ENCODE data around the gene KBTBD4. TPM values are rescaled to one million over a fixed set of nuclear protein-coding genes. Genes with fewer than 3 reads are reported as not detected.

The KBTBD4 gene
- total and polyA plus RNA-seq, 2 of the 13 experiments (the other 11 are each of a cell fraction or from before 2014, with no cell fraction given): 8.5 to 12.8 TPM

DNA sequence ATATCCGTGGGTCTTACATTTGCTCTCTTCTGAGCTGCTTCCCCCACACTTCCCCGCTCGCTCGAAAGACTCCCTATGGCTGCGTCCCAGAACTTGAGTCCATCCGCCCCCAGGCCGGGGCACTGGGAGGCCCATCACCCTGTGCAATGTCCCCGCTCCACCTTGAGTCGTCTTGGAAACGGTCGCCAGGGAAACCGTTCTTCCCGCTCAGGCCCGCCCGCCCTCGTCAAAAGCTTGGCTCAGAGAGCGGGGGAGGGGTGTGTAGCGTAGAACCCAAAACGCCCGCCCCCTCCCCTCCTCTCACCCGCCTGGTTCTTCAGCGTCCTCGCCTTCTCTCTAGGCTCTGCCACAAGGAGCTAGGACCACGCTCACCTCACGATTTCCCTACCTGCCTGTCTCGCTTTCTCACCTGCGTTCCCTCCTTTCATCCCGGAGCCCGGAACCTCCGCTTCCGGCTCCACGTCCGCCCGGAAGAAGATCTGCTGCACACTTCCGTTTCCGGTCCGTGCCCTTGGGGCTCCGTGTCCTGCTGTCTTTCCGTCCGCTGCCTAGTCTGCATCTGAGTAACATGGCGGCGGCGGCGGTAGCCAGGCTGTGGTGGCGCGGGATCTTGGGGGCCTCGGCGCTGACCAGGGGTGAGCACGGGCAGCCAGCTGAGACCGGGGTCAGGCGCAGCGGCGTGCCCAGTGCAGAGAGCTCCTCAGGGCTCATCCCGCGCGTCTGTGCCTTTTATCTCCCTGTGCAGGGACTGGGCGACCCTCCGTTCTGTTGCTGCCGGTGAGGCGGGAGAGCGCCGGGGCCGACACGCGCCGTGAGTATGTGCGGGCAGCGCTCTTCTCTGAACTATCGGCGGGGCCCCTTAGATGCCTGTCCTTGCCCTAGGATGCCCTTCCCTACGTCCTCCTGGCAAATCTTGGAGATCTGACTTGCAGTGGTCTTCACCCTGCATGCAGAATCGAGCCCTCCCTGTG lies at the start of gene KBTBD4, which contains the start of gene NDUFS3 (continued):
- TF ChIP-seq, protein P1, sequence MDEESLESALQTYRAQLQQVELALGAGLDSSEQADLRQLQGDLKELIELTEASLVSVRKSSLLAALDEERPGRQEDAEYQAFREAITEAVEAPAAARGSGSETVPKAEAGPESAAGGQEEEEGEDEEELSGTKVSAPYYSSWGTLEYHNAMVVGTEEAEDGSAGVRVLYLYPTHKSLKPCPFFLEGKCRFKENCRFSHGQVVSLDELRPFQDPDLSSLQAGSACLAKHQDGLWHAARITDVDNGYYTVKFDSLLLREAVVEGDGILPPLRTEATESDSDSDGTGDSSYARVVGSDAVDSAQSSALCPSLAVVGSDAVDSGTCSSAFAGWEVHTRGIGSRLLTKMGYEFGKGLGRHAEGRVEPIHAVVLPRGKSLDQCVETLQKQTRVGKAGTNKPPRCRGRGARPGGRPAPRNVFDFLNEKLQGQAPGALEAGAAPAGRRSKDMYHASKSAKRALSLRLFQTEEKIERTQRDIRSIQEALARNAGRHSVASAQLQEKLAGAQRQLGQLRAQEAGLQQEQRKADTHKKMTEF (CRISPR knock-in tag; IDR thresholded peaks at IDR 0.05): peak; percentile 95
- peak; percentile 93; the same call in 1 of the 2 replicates for TF ChIP-seq ZNF451 (CRISPR knock-in tag; IDR thresholded peaks at IDR 0.05)
- TF ChIP-seq NFKBIZ (CRISPR knock-in tag; IDR thresholded peaks at IDR 0.05): peak; percentile 67; the same call in 1 of the 2 replicates
- peak; percentile 81; the same call in 1 of the 2 replicates for TF ChIP-seq MEIS2 (CRISPR knock-in tag; IDR thresholded peaks at IDR 0.05)
- peak; percentile 100 for TF ChIP-seq GATAD1 (CRISPR knock-in tag; IDR thresholded peaks at IDR 0.05)
- peak; percentile 88; the same call in 1 of the 2 replicates for TF ChIP-seq ZNF616 (CRISPR knock-in tag; IDR thresholded peaks at IDR 0.05; ENCODE audit: low read depth)
- peak; percentile 69; the same call in 1 of the 2 replicates for TF ChIP-seq ZNF24 (IDR thresholded peaks at IDR 0.05)
- TF ChIP-seq, protein P2, sequence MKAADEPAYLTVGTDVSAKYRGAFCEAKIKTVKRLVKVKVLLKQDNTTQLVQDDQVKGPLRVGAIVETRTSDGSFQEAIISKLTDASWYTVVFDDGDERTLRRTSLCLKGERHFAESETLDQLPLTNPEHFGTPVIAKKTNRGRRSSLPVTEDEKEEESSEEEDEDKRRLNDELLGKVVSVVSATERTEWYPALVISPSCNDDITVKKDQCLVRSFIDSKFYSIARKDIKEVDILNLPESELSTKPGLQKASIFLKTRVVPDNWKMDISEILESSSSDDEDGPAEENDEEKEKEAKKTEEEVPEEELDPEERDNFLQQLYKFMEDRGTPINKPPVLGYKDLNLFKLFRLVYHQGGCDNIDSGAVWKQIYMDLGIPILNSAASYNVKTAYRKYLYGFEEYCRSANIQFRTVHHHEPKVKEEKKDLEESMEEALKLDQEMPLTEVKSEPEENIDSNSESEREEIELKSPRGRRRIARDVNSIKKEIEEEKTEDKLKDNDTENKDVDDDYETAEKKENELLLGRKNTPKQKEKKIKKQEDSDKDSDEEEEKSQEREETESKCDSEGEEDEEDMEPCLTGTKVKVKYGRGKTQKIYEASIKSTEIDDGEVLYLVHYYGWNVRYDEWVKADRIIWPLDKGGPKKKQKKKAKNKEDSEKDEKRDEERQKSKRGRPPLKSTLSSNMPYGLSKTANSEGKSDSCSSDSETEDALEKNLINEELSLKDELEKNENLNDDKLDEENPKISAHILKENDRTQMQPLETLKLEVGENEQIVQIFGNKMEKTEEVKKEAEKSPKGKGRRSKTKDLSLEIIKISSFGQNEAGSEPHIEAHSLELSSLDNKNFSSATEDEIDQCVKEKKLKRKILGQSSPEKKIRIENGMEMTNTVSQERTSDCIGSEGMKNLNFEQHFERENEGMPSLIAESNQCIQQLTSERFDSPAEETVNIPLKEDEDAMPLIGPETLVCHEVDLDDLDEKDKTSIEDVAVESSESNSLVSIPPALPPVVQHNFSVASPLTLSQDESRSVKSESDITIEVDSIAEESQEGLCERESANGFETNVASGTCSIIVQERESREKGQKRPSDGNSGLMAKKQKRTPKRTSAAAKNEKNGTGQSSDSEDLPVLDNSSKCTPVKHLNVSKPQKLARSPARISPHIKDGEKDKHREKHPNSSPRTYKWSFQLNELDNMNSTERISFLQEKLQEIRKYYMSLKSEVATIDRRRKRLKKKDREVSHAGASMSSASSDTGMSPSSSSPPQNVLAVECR (CRISPR knock-in tag; IDR thresholded peaks at IDR 0.05; ENCODE audit: borderline replicate concordance): peak; percentile 98
- TF ChIP-seq, protein P3, sequence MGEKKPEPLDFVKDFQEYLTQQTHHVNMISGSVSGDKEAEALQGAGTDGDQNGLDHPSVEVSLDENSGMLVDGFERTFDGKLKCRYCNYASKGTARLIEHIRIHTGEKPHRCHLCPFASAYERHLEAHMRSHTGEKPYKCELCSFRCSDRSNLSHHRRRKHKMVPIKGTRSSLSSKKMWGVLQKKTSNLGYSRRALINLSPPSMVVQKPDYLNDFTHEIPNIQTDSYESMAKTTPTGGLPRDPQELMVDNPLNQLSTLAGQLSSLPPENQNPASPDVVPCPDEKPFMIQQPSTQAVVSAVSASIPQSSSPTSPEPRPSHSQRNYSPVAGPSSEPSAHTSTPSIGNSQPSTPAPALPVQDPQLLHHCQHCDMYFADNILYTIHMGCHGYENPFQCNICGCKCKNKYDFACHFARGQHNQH (CRISPR knock-in tag; IDR thresholded peaks at IDR 0.05): peak; percentile 97; the same call in 1 of the 2 replicates
- TF ChIP-seq ZFP82 (CRISPR knock-in tag; IDR thresholded peaks at IDR 0.05; ENCODE audit: borderline replicate concordance): 0 out of 2 replicates have a peak, but pooled peaks have one; percentile 58
- peak; percentile 63; the same call in 1 of the 2 replicates for TF ChIP-seq ZNF367 (CRISPR knock-in tag; IDR thresholded peaks at IDR 0.05; ENCODE audit: borderline replicate concordance)
- peak; percentile 49 for TF ChIP-seq ZNF781 (CRISPR knock-in tag; IDR thresholded peaks at IDR 0.05; ENCODE audit: borderline replicate concordance, not compliant biosample characterization)
- TF ChIP-seq MEF2D (CRISPR knock-in tag; IDR thresholded peaks at IDR 0.05): no peak; the same call in 1 of the 2 replicates
- peak; percentile 88 for TF ChIP-seq MYC (CRISPR knock-in tag; IDR thresholded peaks at IDR 0.05; ENCODE audit: borderline replicate concordance)
- TF ChIP-seq MTF1 (CRISPR knock-in tag; IDR thresholded peaks at IDR 0.05): no peak
- peak; percentile 88 for TF ChIP-seq MIXL1 (CRISPR knock-in tag; IDR thresholded peaks at IDR 0.05)
- peak; percentile 20; the same call in 1 of the 2 replicates for TF ChIP-seq ZNF557 (CRISPR knock-in tag; IDR thresholded peaks at IDR 0.05)
- peak; percentile 98 for TF ChIP-seq SAP130 (CRISPR knock-in tag; IDR thresholded peaks at IDR 0.05; ENCODE audit: low read depth)
- peak; percentile 86 for TF ChIP-seq ZNF747 (CRISPR knock-in tag; IDR thresholded peaks at IDR 0.05; ENCODE audit: borderline replicate concordance)
- TF ChIP-seq WIZ (CRISPR knock-in tag; IDR thresholded peaks at IDR 0.05): no peak
- TF ChIP-seq RBFOX2 (IDR thresholded peaks at IDR 0.05; ENCODE audit: low read depth, low read length): peak; percentile 94
- TF ChIP-seq EEA1 (CRISPR knock-in tag; IDR thresholded peaks at IDR 0.05; ENCODE audit: borderline replicate concordance): peak; percentile 65; the same call in 1 of the 2 replicates
- TF ChIP-seq ZNF766 (CRISPR knock-in tag; IDR thresholded peaks at IDR 0.05; ENCODE audit: borderline replicate concordance): peak; percentile 95
